GM12874 (cell line): Measurements from ENCODE around the gene PTPRQ.

Source experiments
- CTCF ChIP-seq: IDR thresholded peaks from 2 replicates; pipeline ENCODE4 v1.5.1; 2011; ENCODE audit warnings: low read depth, mild to moderate bottlenecking, control low read depth, low read length, moderate library complexity; ENCODE audit not compliant: insufficient read depth

The PTPRQ gene

GRCh38 chr12:80625051-80625450, 181.0 kb downstream of the PTPRQ start:
- TF ChIP-seq CTCF = no peak

DNA sequence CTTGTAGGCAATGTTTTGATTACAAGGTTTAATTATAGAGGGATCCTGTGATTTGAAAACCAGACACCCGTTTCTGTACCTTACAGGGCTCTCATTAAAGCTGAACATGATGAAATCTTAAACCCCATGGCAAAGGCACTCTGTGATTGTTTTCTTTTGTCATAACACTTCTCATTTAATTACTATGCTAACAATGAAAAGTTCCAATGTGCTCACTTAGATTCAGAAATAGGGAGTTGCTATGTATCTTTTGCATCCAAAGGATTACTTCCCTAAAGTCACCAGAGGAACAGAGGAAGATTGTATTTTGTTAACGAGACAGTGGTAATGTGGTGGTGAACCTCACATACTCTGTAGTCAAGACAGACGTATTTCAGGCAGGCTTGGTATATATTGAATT, 181.9 kb downstream of the PTPRQ start:
- TF ChIP-seq CTCF = no peak

DNA sequence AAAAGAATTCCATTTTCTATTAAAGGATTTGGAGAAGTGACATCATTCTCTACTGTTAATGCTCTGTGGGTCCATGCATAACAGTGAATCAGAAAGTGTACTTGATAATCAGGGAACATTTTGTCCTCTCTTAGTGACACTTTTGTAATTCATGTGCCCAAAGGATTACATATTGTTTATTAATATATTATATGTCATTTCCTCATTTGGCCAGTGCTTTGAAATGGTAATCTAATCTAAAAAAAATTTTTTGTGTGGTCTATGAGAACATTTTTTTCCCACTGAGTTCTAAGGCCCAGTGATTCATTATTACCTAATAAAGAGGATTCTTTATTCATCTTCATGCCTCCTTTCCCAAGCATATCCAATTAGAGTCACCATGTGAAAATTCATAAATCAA, 183.7 kb downstream of the PTPRQ start:
- no peak for TF ChIP-seq CTCF

GRCh38 chr12:80632835-80633234, 188.8 kb downstream of the PTPRQ start:
- TF ChIP-seq CTCF = peak; percentile 38; the same call in 1 of the 2 replicates

DNA sequence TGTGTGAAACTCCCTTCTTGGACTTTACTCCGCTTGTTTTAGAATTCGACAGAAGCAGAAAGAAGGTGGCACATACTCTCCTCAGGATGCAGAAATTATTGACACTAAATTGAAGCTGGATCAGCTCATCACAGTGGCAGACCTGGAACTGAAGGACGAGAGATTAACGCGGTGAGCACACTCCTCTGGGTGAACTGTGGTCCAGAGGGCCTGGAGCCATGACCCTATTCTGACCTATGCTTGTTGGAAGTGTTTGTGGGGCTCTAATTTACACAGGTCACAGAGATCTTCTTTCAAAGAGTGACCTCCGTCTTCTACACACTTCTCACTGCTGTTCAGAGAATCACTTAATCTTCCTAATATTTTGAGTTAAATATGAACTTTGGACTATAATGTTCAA, 190.9 kb downstream of the PTPRQ start:
- TF ChIP-seq CTCF = no peak

- no peak for TF ChIP-seq CTCF
Observed at GRCh38 chr12:80636832-80637231, 192.8 kb downstream of the PTPRQ start.

DNA sequence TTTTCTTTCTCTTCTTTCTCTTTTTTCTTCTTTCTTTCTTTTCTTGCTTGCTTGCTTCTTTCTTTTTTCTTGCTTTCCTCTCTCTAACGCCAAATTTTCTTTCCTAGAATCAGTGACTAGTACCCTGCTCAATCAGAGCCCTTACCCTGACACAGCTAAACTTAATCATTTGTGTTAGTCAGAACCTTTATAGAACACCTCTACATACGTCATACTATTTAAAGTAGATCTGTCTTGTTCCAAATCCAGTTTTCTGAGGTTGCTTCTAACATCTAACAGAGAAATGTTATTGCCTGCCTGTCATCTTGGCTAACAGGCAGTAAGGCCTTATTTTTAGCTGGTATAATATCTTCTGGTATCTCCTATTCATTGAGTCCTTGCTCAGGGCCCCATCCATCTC, 197.9 kb downstream of the PTPRQ start:
- TF ChIP-seq CTCF = no peak

GRCh38 chr12:80643961-80644360, 199.9 kb downstream of the PTPRQ start:
- no peak for TF ChIP-seq CTCF
